ENCODE data around the gene UBQLN1.
A peak's percentile ranks its signal among the peaks of the same experiment; 100 is the strongest.
"Not testable (repeated sequence)": the region's sequence is repeated elsewhere in the genome, so short reads cannot be mapped to it uniquely, and the experiment has no call there.

Gene UBQLN1

DNA sequence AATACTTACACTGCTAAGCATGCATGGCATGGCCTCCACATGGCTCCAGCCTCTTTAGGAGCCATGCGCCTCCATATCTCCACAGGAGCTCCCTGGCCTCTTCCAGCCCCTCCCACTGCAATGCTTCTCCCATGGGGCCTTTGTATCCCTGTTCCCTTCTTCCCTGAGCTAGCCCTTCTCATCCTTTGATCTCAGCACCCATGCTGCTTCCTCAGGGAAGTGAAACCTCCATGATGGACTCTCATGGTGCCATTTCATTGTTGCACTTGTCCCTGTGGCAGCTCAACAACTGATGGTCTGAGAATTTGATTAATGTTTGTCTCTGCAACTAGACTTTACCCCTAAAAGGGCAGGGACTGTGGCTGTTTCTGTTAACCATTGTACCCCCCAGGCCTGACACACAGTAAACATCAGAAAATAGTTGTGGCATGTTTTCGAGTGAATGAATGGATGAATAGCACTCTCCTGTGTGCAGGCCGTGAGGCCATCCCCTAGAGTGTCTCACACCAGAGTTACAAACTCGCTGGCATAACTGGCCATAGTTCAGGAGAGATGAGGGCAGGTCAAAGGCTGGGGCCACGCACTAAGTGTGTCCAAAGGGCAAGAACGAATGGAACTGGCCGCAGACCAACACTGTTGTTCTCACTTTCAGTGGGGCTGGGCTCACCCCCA, 78.2 kb downstream of the UBQLN1 start:
- DNase-seq = no peak

DNA sequence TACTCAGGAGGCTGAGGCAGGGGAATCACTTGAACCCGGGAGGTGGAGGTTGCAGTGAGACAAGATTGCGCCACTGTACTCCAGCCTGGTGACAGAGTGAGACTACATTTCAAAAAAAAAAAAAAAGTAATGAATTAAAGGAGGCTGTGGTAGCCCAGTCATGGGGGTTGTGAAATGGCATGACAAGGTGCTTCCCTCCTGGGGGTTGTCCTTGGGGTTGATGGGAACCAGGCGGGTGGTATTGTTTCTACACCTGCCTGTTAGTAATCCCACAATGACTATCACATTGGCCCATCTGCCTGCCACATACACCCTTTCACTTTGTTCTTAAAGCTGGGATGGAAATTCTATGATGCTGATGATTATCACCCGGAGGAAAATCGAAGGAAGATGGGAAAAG, 79.2 kb downstream of the UBQLN1 start:
- DNase-seq = no peak

DNA sequence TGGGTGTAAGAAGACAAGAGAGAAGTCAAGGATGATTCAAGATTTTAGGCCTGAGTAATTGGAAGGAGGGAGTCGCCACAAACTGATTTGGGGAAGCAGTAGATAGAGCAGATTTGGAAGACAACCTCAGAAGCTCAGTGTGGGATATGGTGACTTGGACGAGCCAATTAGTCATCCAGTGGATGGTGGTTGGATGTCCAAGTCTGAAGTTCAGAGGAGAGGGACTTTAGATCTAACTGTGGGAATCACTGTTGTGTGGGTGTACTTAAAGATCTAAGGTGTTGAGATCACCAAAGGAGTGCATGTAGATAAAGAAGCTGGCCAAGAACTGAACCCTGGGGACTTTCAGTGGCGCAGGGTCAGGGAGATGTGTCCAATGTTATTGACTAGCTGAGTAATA, 82.6 kb downstream of the UBQLN1 start:
- no peak for DNase-seq

DNA sequence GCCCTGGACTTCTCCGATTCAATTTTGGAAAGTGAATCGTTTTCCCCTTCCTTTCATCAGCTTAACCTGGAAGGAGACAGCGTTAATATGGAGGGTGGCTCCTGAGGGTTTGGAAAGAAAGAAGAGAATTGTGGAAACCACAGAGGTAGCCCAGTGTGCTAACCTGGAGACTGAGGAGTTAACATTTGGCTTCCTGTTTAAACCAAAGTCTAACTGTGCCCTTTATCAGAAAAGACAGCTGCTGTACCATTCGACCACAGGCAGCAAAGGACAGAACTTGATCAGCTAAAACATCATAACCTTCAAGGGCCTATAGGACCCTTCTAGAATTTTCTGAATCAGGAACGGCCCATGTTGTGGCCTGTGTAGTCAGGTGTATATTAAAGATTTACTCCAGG, 84.1 kb downstream of the UBQLN1 start:
- no peak for DNase-seq

DNA sequence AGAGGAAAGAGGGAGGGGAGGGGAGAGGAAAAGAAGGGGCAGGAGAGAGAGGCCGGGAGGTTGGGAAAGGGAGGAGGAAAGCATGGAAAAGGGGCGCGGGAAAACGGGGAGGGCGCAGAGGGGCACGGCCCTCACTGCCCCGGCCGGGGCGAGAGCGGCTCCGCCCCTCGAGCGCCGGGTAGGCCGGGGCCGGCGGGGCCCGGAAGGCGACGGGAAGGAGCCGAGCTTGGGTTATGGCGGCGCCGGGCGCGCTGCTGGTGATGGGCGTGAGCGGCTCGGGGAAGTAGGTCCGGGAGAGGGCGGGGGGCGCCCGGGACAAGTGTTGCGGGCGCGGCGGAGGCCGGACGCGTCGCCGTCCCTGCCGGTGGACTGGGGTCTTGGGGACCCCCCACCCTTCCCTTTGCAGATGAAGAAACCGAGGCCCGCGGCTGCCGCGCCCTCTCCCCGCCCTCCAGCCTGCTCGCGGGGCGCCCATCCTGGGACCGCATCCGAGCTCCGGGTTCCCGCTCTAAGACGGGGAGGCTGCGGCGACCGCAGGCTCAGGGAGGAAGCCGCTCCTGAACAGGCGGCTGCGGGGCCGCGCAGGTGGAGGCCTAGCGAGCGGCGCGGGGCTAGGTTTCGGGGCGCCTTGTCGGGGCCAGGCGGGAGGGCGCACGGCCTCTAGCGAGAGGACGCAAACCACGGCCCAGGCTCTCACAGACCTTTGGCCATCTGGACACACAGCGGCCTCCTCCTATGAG, 84.6 kb downstream of the UBQLN1 start, which contains the start of gene IDNK:
TSS of gene IDNK (plus strand) at position 205 of the 740 bp plus-strand sequence. CDS start at position 234, 29 bp downstream.
- peak; percentile 63 for DNase-seq

DNA sequence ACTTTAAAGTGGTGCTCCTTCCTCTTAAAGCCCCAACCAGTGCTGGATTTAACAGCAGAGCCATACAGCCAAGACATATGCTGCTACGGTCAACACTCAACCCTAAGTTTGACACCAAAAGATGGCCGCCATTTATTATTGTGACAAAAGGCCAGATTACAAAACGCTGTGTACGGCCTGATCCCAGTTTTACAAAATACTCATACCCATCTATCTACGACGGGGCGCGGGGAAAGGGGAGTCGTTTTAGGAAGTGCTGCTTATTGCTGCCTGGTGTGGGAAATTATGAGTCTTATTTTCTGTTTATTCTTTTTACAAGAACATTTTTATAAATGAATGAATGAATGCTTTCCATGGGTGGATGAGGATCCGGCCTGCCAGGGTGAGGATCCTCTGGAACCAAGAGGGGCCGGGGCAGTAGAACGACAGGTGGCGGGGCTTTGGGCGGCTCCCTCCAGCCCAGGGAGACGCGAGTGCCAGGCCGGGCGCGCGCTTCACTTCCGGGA, 85.3 kb downstream of the UBQLN1 start:
- no peak for DNase-seq

DNA sequence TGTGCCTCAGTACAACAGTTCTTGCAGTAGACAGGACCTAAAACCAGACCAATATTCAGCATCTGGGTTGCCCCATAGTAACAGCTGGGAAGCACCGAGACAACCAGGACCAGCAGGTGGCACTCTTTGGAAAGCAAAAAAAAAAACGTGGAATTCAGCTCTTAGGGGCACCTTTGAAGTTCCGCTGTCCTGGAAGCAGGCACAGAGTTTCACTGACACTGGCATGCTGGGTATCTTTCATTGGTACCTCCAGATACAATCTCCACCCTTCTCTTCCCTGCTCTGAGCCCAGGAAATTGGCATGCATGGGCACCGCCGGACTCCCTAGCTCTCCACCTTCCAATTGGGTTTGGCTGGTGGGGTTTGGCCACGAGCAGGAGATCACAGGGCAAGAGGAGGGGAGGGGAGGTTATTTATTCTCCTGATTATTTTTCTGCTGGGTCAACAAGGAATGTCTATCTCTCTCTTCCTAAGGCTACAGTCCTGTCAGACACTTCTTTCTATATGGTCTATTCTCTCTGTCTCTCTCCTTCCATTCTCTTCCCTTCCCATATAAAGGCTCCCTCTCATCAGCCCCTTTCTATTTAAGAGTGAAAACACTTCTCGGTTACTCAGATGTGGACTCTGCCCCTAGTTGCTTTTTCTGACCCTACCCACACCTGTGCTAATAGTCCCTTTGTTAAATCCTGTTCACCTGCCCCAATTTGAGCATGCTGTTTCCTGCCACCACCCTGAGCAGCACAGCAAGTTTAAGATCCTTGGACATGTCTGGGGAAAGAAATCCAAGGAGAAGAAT, 86.7 kb downstream of the UBQLN1 start:
- peak; percentile 36 for DNase-seq

DNA sequence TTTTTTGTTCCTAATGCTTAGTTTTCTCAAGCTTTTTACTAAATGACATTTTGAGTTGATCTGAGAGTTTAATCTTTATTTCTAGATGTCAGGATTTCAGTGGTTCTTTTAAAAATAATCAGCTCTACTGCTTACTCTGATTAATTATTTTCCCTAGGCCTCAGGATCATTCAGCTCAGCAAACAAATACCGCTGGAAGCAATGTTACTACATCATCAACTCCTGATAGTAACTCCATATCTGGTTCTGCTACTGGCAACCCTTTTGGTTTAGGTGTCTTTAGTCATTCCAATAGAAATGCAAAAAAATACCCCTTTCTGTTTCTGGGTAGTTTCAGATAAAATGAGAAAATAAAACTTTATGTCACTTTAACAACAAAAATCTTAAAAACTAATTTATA, 90.5 kb downstream of the UBQLN1 start:
- DNase-seq = no peak

DNA sequence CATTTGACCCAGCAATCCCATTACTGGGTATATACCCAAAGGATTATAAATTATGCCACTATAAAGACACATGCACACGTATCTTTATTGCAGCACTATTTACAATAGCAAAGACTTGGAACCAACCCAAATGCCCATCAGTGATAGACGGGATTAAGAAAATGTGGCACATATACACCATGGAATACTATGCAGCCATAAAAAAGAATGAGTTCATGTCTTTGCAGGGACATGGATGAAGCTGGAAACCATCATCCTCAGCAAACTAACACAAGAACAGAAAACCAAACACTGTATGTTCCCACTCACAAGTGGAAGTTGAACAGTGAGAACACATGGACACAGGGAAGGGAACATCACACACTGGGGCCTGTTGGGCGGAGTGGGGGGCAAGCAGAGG, 94.5 kb downstream of the UBQLN1 start:
- DNase-seq = not testable (repeated sequence)
